Tibial nerve (tissue), 4 donors: ENCODE data around the gene COL6A3.

Source experiments
- CTCF ChIP-seq, 5 experiments: fragments of 200-600 bp in 3 of 5; fragments of 450-650 bp in 2 of 5; sonication (generic) in 3 of 5; IDR thresholded peaks; one replicate each; pipeline ENCODE4 v1.5.1; 2016 to 2019; ENCODE audit warnings: antibody characterized with exemption in 5 of 5, mild to moderate bottlenecking in 3 of 5, moderate library complexity in 2 of 5
- EP300 ChIP-seq, 2 donors: sonication (generic); formaldehyde crosslinking; IDR thresholded peaks; one replicate each; pipeline ENCODE4 v1.6.1; 2017; ENCODE audit warnings: antibody characterized with exemption in 2 of 2, mild to moderate bottlenecking in 1 of 2

DNA sequence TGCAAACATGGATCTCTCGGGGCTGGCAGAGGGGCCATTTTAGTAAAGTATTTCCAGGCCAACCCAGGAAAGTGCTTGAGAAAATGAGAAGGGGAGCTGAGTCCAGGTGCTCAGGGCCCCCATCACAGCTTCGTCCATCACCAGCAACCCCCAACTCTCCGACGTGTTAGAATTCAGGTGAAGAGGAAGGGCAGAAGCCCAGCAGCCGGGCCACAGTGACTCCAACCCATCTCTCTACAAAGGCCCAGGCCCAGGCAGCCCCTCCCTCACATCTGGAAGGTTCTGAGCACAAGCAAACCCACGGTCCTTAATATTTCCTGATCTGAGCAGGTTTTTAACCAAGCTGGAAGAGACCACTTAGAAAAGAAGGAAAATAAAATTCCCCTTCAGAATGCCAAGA is 34.7 kb upstream of the COL6A3 start:
- TF ChIP-seq CTCF (IDR thresholded peaks at IDR 0.05) (no peak), EP300 (IDR thresholded peaks at IDR 0.05) (no peak)
